Right lobe of liver (tissue), 4 donors: Measurements from ENCODE around the gene UBE2E2.

ENCODE experiments used
- CTCF ChIP-seq, 4 donors: fragments of 200-600 bp in 3 of 4; fragments of 450-650 bp in 1 of 4; IDR thresholded peaks; one replicate each; pipeline versions ENCODE4 v1.5.1 to v1.8.0; 2016 to 2022; ENCODE audit warnings: antibody characterized with exemption in 4 of 4, mild to moderate bottlenecking in 2 of 4
- POLR2A ChIP-seq: fragments of 450-650 bp; IDR thresholded peaks from one replicate; pipeline ENCODE4 v1.6.1; 2017; ENCODE audit warnings: antibody characterized with exemption, mild to moderate bottlenecking
- donor health status: DM: no; HTN: no; CAD: no.
- donor health status: DM: no; HTN: no; CAD: no.
- donor health status: DM: no; HTN: yes; CAD: no.

- TF ChIP-seq CTCF (IDR thresholded peaks at IDR 0.05) (no peak), POLR2A (no peak)
These were observed 390.1 kb downstream of the UBE2E2 start for GRCh38 chr3:23592961-23593931.
